Mesendoderm (in vitro differentiated cells): ENCODE measurements around the gene SCNN1B.

ENCODE experiments used
- DNase-seq: peaks from one replicate; pipeline ENCODE4 v3.0.0; 2013
- H2AK5ac ChIP-seq: 2 replicates; pipeline ENCODE4 v1.6.1; 2013; ENCODE audit warnings: low read length, inconsistent platforms
- H2BK120ac ChIP-seq: 2 replicates; pipeline ENCODE4 v1.6.1; 2013; ENCODE audit warnings: low read depth, mild to moderate bottlenecking, low read length, moderate library complexity, mixed read lengths
- H2BK15ac ChIP-seq: replicated peaks from 2 replicates; pipeline ENCODE4 v1.6.1; 2013; ENCODE audit warnings: low read depth, mild to moderate bottlenecking, moderate library complexity
- H2BK5ac ChIP-seq: 2 replicates; pipeline ENCODE4 v1.6.1; 2013; ENCODE audit warnings: low read length, inconsistent platforms
- H3K18ac ChIP-seq: 2 replicates; pipeline ENCODE4 v1.6.1; 2013; ENCODE audit warnings: mild to moderate bottlenecking, low read length, mixed read lengths
- H3K23ac ChIP-seq: one replicate; pipeline ENCODE4 v1.6.1; 2013; ENCODE audit warnings: low read length
- H3K27ac ChIP-seq: 2 replicates; pipeline ENCODE4 v1.5.1; 2013; ENCODE audit warnings: low read depth, mild to moderate bottlenecking, inconsistent platforms, low read length, moderate library complexity
- H3K27me3 ChIP-seq: 2 replicates; pipeline ENCODE4 v1.6.1; 2013; ENCODE audit warnings: low read length, control low read depth, mild to moderate bottlenecking, inconsistent platforms; ENCODE audit not compliant: insufficient read depth, poor library complexity
- H3K36me3 ChIP-seq: 2 replicates; pipeline ENCODE4 v1.6.1; 2013; ENCODE audit warnings: low read length, inconsistent platforms; ENCODE audit not compliant: control insufficient read depth, insufficient read depth
- H3K4ac ChIP-seq: one replicate; pipeline ENCODE4 v1.6.1; 2013; ENCODE audit warnings: low read depth, mild to moderate bottlenecking, low read length, moderate library complexity
- H3K4me1 ChIP-seq: 2 replicates; pipeline ENCODE4 v1.6.1; 2013; ENCODE audit warnings: low read depth, low read length, inconsistent platforms; ENCODE audit not compliant: control insufficient read depth
- H3K4me2 ChIP-seq: 2 replicates; pipeline ENCODE4 v1.6.1; 2013; ENCODE audit warnings: low read length
- H3K4me3 ChIP-seq: 2 replicates; pipeline ENCODE4 v1.5.1; 2013; ENCODE audit warnings: mild to moderate bottlenecking, low read length
- H3K56ac ChIP-seq: one replicate; pipeline ENCODE4 v1.6.1; 2013; ENCODE audit warnings: low read length
- H3K79me1 ChIP-seq: 2 replicates; pipeline ENCODE4 v1.6.1; 2013; ENCODE audit warnings: low read length, inconsistent platforms
- H3K79me2 ChIP-seq: 2 replicates; pipeline ENCODE4 v1.6.1; 2013; ENCODE audit warnings: mild to moderate bottlenecking, low read length; ENCODE audit not compliant: control insufficient read depth, insufficient read depth
- H3K9ac ChIP-seq: 2 replicates; pipeline ENCODE4 v1.6.1; 2013; ENCODE audit warnings: low read length, inconsistent platforms
- H4K5ac ChIP-seq: one replicate; pipeline ENCODE4 v1.6.1; 2013; ENCODE audit warnings: low read length
- H4K8ac ChIP-seq: one replicate; pipeline ENCODE4 v1.6.1; 2013; ENCODE audit warnings: low read depth, mild to moderate bottlenecking, control low read depth, low read length, moderate library complexity
- WGBS: extraction: QIAGEN DNeasy Blood & Tissue Kit; methylation state at CpG from one replicate; pipeline ENCODE4 v1.1.7; 2013; ENCODE audit warnings: low lambda C conversion rate, missing lambda C conversion rate; ENCODE audit not compliant: insufficient coverage; ENCODE audit errors: extremely low coverage; 5-methylcytosine and 5-hydroxymethylcytosine counted together

SCNN1B gene

DNA sequence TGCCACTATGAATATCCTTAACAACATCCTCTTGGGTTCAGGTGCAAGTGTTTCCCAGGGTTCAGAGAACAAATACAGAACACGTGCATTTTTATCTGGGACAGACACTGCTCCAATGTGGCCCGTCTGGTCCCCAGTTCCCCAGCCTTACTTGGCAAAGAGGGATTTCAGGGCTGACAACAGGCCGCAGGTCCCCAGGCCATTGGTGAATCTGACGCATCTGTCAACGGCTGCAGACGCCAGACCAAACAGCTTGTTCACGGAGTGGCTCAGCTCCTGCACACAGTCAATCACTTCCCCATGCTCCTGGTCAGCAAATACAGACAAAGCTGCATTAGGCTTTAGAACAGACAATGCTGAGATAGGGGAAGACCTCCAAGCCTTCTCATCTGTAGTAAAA lies 114.7 kb downstream of the SCNN1B start:
- H3K36me3 ChIP-seq: no peaks in the 10 kb centered on the region
- H3K27ac ChIP-seq: no peak overlapping the region
- WGBS: no CpG with 5 or more reads among the region's 7 CpGs
- no peak overlapping the region for H2BK120ac ChIP-seq
- no peak overlapping the region for H4K5ac ChIP-seq
- H3K18ac ChIP-seq: no peak overlapping the region
- H3K56ac ChIP-seq: no peak overlapping the region
- H3K9ac ChIP-seq: no peak overlapping the region
- no peaks in the 10 kb centered on the region for H3K79me2 ChIP-seq
- H3K23ac ChIP-seq: no peak overlapping the region
- H3K79me1 ChIP-seq: no peaks in the 10 kb centered on the region
- no peak for DNase-seq
- H3K27me3 ChIP-seq: no peaks in the 10 kb centered on the region
- H2AK5ac ChIP-seq: no peak overlapping the region
- H3K4me1 ChIP-seq: no peaks in the 10 kb centered on the region
- H3K4me2 ChIP-seq: no peak overlapping the region
- no peak overlapping the region for H3K4ac ChIP-seq
- no peak overlapping the region for H4K8ac ChIP-seq
- no peak overlapping the region for H2BK15ac ChIP-seq
- no peak overlapping the region for H3K4me3 ChIP-seq
- H2BK5ac ChIP-seq: no peak overlapping the region

DNA sequence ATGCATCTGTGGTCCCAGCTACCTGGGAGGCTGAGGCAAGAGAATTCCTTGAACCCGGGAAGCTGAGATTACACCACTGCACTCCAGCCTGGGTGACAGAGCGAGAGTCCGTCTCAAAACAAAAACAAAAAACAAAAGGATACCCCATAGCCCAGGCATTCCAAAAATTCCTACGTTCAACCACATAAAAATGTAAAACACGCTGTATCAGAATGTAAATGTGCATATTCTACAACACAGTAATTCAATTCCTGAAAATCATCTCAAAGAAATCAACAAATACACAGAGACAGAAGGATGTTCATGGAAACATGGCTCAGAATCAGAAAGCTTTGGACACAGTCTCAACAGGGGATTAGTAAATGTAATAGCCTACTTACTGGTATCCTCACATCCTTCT lies 117.9 kb downstream of the SCNN1B start:
- H3K18ac ChIP-seq: no peak overlapping the region
- H3K4me1 ChIP-seq: no peaks in the 10 kb centered on the region
- no peak overlapping the region for H3K23ac ChIP-seq
- WGBS: no CpG with 5 or more reads among the region's 5 CpGs
- no peak overlapping the region for H2BK15ac ChIP-seq
- no peak overlapping the region for H3K56ac ChIP-seq
- H3K79me2 ChIP-seq: no peaks in the 10 kb centered on the region
- no peak overlapping the region for H3K27ac ChIP-seq
- no peak overlapping the region for H2AK5ac ChIP-seq
- H3K79me1 ChIP-seq: no peaks in the 10 kb centered on the region
- H3K4me2 ChIP-seq: no peak overlapping the region
- no peak overlapping the region for H4K8ac ChIP-seq
- H3K4ac ChIP-seq: no peak overlapping the region
- no peak overlapping the region for H3K9ac ChIP-seq
- no peak overlapping the region for H2BK5ac ChIP-seq
- DNase-seq: no peak
- H4K5ac ChIP-seq: no peak overlapping the region
- no peaks in the 10 kb centered on the region for H3K27me3 ChIP-seq
- H3K36me3 ChIP-seq: no peaks in the 10 kb centered on the region
- no peak overlapping the region for H3K4me3 ChIP-seq
- H2BK120ac ChIP-seq: no peak overlapping the region

DNA sequence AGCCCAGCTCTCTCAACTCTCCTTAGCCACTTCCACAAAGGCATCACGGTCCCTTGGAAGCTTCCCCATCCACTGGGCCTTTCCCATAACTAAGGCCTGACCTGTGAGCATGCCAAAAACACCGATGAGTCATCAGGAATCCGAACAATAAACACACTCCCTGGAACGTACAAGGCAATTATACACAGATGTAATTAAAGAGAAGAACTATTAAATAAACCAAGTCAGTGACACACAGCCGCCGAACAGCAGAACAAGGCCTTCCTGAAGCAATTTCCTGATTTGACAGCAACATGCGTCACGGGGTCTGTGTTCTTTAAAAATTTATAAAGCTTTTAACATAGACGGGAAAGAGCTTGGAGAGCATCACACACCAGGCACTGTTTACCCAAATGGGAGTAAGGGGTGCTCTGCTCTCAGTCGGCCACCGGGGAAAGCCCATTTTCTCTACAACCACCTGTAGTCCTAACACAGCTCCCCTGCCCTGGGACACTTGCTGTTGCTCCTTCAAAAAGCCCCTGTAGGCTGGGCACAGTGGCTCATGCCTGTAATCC lies 121.5 kb downstream of the SCNN1B start:
- H3K23ac ChIP-seq: no peak overlapping the region
- no peak overlapping the region for H4K5ac ChIP-seq
- no peaks in the 10 kb centered on the region for H3K79me1 ChIP-seq
- H3K27ac ChIP-seq: no peak overlapping the region
- H3K4me3 ChIP-seq: no peak overlapping the region
- H3K4me1 ChIP-seq: no peaks in the 10 kb centered on the region
- no peak overlapping the region for H2BK120ac ChIP-seq
- no peaks in the 10 kb centered on the region for H3K79me2 ChIP-seq
- WGBS: no CpG with 5 or more reads among the region's 11 CpGs
- H3K56ac ChIP-seq: no peak overlapping the region
- H3K36me3 ChIP-seq: no peaks in the 10 kb centered on the region
- H3K4me2 ChIP-seq: no peak overlapping the region
- no peak overlapping the region for H3K9ac ChIP-seq
- no peak overlapping the region for H4K8ac ChIP-seq
- H3K4ac ChIP-seq: no peak overlapping the region
- H2AK5ac ChIP-seq: no peak overlapping the region
- no peak for DNase-seq
- H3K27me3 ChIP-seq: no peaks in the 10 kb centered on the region
- no peak overlapping the region for H2BK5ac ChIP-seq
- H3K18ac ChIP-seq: no peak overlapping the region
- H2BK15ac ChIP-seq: no peak overlapping the region

DNA sequence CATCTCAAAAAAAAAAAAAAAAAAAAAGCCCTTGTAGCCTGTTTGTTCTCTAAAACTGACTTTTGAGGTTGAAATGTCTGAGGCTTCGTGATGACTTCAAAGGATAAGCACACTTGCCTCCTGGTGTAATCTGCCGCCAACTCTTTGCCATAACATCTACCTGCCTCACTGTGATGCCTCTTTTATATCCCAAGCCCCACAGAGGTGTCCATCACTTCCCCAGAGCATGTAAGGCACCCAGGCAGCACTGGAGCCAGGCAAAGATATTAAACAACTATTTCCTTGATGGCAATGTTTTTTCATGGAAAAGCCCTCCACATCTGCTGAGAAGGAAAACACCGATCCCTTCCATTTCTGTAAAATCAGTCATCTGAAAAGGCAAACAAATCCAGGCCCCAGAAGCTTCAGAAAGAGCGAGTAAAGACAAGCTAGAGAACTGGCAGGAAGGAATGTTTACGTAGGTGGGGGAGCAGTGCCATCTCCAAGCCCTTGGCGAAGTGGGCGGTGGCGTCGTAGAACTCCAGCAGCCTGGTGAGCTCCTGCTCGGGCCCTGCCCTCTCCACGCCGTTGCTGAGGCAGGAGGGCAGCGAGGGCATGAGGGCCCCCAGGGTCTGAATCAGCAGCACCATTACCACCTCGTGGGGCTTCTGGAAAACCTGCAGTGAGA lies 122.3 kb downstream of the SCNN1B start:
- Histone ChIP-seq H2BK5ac (no peak overlapping the region), H4K8ac (no peak overlapping the region), H3K56ac (no peak overlapping the region), H3K36me3 (no peaks in the 10 kb centered on the region), H3K79me2 (no peaks in the 10 kb centered on the region), H3K23ac (no peak overlapping the region), H2BK15ac (no peak overlapping the region), H3K18ac (no peak overlapping the region), H4K5ac (no peak overlapping the region), H2BK120ac (no peak overlapping the region), H3K4ac (no peak overlapping the region), H3K79me1 (no peaks in the 10 kb centered on the region), H3K4me2 (no peak overlapping the region), H2AK5ac (no peak overlapping the region), H3K27ac (no peak overlapping the region), H3K9ac (no peak overlapping the region), H3K4me1 (no peaks in the 10 kb centered on the region), H3K27me3 (no peaks in the 10 kb centered on the region), H3K4me3 (no peak overlapping the region)
- WGBS: no CpG with 5 or more reads among the region's 14 CpGs
- no peak for DNase-seq

DNA sequence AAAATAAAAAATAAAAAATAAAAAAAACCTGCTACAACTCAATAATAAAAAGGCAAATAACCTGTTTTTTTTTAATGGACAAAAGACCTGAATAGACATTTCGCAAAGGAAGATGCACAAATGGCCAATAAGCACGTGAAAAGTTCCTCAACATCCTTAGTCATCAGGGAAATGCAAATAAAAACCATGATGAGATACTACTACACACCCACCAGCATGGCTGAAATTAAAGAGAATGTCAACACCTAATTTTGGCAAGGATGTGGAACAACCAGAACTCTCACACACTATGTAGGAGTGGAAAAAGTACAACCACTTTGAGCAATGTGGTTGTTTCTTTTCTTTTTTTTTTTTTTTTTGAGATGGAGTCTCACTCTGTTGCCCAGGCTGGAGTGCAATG lies 126.2 kb downstream of the SCNN1B start:
- H3K4me2 ChIP-seq: no peak overlapping the region
- H3K36me3 ChIP-seq: no peaks in the 10 kb centered on the region
- H2BK15ac ChIP-seq: no peak overlapping the region
- no peak overlapping the region for H3K4me3 ChIP-seq
- H2BK5ac ChIP-seq: no peak overlapping the region
- H3K4ac ChIP-seq: no peak overlapping the region
- H3K4me1 ChIP-seq: no peaks in the 10 kb centered on the region
- no peaks in the 10 kb centered on the region for H3K79me2 ChIP-seq
- no peak overlapping the region for H3K27ac ChIP-seq
- no peaks in the 10 kb centered on the region for H3K79me1 ChIP-seq
- no peak overlapping the region for H4K5ac ChIP-seq
- no peaks in the 10 kb centered on the region for H3K27me3 ChIP-seq
- no peak overlapping the region for H3K23ac ChIP-seq
- H2AK5ac ChIP-seq: no peak overlapping the region
- no peak overlapping the region for H4K8ac ChIP-seq
- H3K56ac ChIP-seq: no peak overlapping the region
- H2BK120ac ChIP-seq: no peak overlapping the region
- DNase-seq: no peak
- no peak overlapping the region for H3K9ac ChIP-seq
- H3K18ac ChIP-seq: no peak overlapping the region
- no CpG with 5 or more reads among the region's 2 CpGs for whole genome bisulfite sequencing
